CD4-positive, alpha-beta memory T cell (primary cell): ENCODE results near the gene CISH. TPM values are rescaled to one million over a fixed set of nuclear protein-coding genes. Genes with fewer than 3 reads are reported as not detected.

ENCODE experiments used
- CTCF ChIA-PET: fragments of 350-600 bp; sonication (Branson Sonifier 250); formaldehyde crosslinking; loops from one replicate; lab custom pipeline; 2021; ENCODE audit warnings: inconsistent platforms; ENCODE audit not compliant: partially characterized antibody; lab: Charles Lee
- POLR2A ChIA-PET: fragments of 350-600 bp; sonication (Branson Sonifier 250); formaldehyde crosslinking; loops from one replicate; lab custom pipeline; 2021; ENCODE audit not compliant: partially characterized antibody; lab: Charles Lee
- DNase-seq, 5 donors: peaks; one replicate each; pipeline versions ENCODE4 v3.0.0 to v3.0.0-alpha.2; 2020 to 2022; ENCODE audit warnings: mixed read lengths in 1 of 5
- H3K27ac ChIP-seq: one replicate; pipeline ENCODE4 v1.7.0; 2013; ENCODE audit warnings: low read depth, low read length
- H3K27me3 ChIP-seq: 2 replicates; pipeline ENCODE4 v1.7.0; 2013; ENCODE audit warnings: mild to moderate bottlenecking, low read length, moderate library complexity; ENCODE audit not compliant: insufficient read depth
- H3K36me3 ChIP-seq: 2 replicates; pipeline ENCODE4 v1.7.0; 2013; ENCODE audit warnings: mild to moderate bottlenecking, low read length, moderate library complexity; ENCODE audit not compliant: insufficient read depth
- H3K4me1 ChIP-seq: 2 replicates; pipeline ENCODE4 v1.7.0; 2013; ENCODE audit warnings: mild to moderate bottlenecking, low read length, moderate library complexity; ENCODE audit not compliant: insufficient read depth
- H3K4me3 ChIP-seq, 2 donors: one replicate each; pipeline ENCODE4 v1.7.0; 2013; ENCODE audit warnings: low read length in 2 of 2, mild to moderate bottlenecking in 1 of 2
- H3K9me3 ChIP-seq, 2 donors: one replicate each; pipeline ENCODE4 v1.7.0; 2013; ENCODE audit warnings: low read length in 2 of 2, control low read depth in 1 of 2; ENCODE audit not compliant: control insufficient read depth in 1 of 2
- H3K27ac Mint-ChIP-seq, 7 donors: one replicate each; pipeline ENCODE4 v1.8.0; 2020 to 2021; ENCODE audit warnings: mixed read lengths in 7 of 7, mild to moderate bottlenecking in 6 of 7, inconsistent platforms in 3 of 7, moderate library complexity in 3 of 7
- H3K27me3 Mint-ChIP-seq, 2 donors: one replicate each; pipeline ENCODE4 v1.8.0; 2020 to 2021; ENCODE audit warnings: mixed read lengths in 2 of 2
- H3K36me3 Mint-ChIP-seq, 2 donors: one replicate each; pipeline ENCODE4 v1.8.0; 2020 to 2021; ENCODE audit warnings: mixed read lengths in 2 of 2, inconsistent platforms in 1 of 2, mild to moderate bottlenecking in 1 of 2
- H3K4me1 Mint-ChIP-seq, 4 donors: one replicate each; pipeline ENCODE4 v1.8.0; 2020 to 2021; ENCODE audit warnings: mixed read lengths in 4 of 4, mild to moderate bottlenecking in 1 of 4
- H3K4me3 Mint-ChIP-seq, 8 donors: one replicate each; pipeline ENCODE4 v1.8.0; 2020 to 2021; ENCODE audit warnings: mixed read lengths in 8 of 8, mild to moderate bottlenecking in 7 of 8, moderate library complexity in 6 of 8, inconsistent platforms in 3 of 8
- H3K9me3 Mint-ChIP-seq, 8 donors: one replicate each; pipeline ENCODE4 v1.8.0; 2020 to 2021; ENCODE audit warnings: mixed read lengths in 8 of 8, mild to moderate bottlenecking in 5 of 8, inconsistent platforms in 3 of 8, moderate library complexity in 1 of 8
- intact Hi-C: fragments of 100-400 bp; cut with micrococcal nuclease; formaldehyde crosslinking; loops from one replicate; pipeline ENCODE4 v1.15.1; 2023
- polyA plus RNA-seq, 2 donors: library from polyadenylated mRNA; unstranded; fragments of 300-500 nt; fragmentation: Illumina TruSeq; gene quantifications; one replicate each; pipeline ENCODE4 v1.2.3, GENCODE V29; 2021
- total RNA-seq, 2 experiments: library from RNA; stranded (reverse); gene quantifications; one replicate each; pipeline ENCODE4 v1.2.3, GENCODE V29; 2021

Gene CISH
- total and polyA plus RNA-seq, 4 experiments from 2014 or later = 14.7 to 248 (median 53.6) TPM

DNA sequence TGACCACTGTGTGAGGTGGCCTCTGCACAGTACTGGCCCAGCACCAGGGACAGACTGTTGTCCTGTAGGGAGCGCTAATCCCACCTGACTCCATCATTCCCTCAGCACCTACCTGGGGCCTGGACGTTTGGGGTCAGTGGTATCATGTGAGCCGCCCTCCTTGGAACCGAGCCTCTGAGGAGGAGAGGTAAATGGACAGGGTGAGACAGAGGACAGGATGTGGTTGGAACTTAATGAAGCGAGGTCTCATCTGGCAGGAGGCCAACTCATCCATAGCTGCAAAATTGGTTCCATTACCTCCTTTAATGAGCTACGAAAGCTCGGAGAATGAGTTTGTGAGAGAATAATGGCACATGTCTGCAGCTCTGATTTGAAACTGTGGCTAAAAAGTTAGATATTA, 19.3 kb upstream of the CISH start:
- Mint-ChIP-seq H3K4me1 (peaks cover 66 to 91% (median 80%) of the 10 kb centered on the region in 4 donors), H3K27me3 (no peaks in the 10 kb centered on the region), H3K9me3 (no peaks in the 10 kb centered on the region), H3K4me3 (peak overlapping the region in 3 of 8 donors; percentile 60 to 72 (median 66)), H3K27ac (peak overlapping the region in 5 of 7 donors; percentile 4 to 87 (median 69)), H3K36me3 (peaks cover 0 to 30% of the 10 kb centered on the region in 2 donors)
- ChIA-PET POLR2A (interaction anchor here (1.2 to 3.9 kb wide), 5 partner anchors 11 to 24 kb away, joined by 3 to 43 read pairs (median 4); partner anchors contain the start of gene MAPKAPK3), CTCF (interaction anchor here (0.8 to 5.3 kb wide), 7 partner anchors 10 to 57 kb away, joined by 3 to 43 read pairs (median 6); partner anchors contain the start of gene MAPKAPK3)
- intact Hi-C loops = no loop called here
- Histone ChIP-seq H3K9me3 (no peaks in the 10 kb centered on the region), H3K4me3 (no peak overlapping the region), H3K36me3 (peaks cover 5% of the 10 kb centered on the region), H3K27me3 (no peaks in the 10 kb centered on the region), H3K4me1 (peaks cover 93% of the 10 kb centered on the region), H3K27ac (no peak overlapping the region)
- DNase-seq = no peak

DNA sequence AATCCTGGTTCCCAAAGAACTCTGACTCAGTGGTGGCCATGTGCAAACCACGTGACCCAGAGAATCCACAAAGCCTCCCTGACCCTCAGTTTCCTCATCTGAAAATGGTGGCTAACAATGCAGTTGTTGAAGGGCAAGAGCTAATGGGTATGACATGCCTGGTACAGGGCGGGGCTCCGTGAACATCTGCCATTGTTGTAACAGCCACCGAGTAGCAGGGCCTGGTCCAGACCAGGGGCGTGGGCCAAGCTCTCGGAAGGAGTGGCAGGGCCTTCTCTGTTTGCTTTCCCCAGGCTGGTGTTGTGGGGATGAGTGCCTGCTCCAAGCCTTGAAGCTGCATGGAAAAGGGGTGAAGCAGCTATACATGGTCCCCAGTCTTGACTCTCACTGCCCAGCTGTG, 18.8 kb upstream of the CISH start:
- Mint-ChIP-seq H3K36me3 (peaks cover 0 to 30% of the 10 kb centered on the region in 2 donors), H3K27ac (peak overlapping the region in 6 of 7 donors; percentile 4 to 87 (median 66)), H3K9me3 (no peaks in the 10 kb centered on the region), H3K4me1 (peaks cover 67 to 96% (median 83%) of the 10 kb centered on the region in 4 donors), H3K4me3 (peak overlapping the region in 4 of 8 donors; percentile 27 to 72 (median 48)), H3K27me3 (no peaks in the 10 kb centered on the region)
- intact Hi-C loops = no loop called here
- ChIA-PET CTCF (interaction anchor here (0.8 to 5.3 kb wide), 6 partner anchors 11 to 56 kb away, joined by 3 to 43 read pairs (median 6); partner anchors contain the start of gene MAPKAPK3), POLR2A (interaction anchor here (1.5 to 3.9 kb wide), 4 partner anchors 12 to 24 kb away, joined by 3 to 43 read pairs (median 6); partner anchors contain the start of gene MAPKAPK3)
- Histone ChIP-seq H3K9me3 (no peaks in the 10 kb centered on the region), H3K27ac (no peak overlapping the region), H3K27me3 (no peaks in the 10 kb centered on the region), H3K36me3 (peaks cover 5% of the 10 kb centered on the region), H3K4me1 (peaks cover 93% of the 10 kb centered on the region), H3K4me3 (no peak overlapping the region)
- DNase-seq = no peak

DNA sequence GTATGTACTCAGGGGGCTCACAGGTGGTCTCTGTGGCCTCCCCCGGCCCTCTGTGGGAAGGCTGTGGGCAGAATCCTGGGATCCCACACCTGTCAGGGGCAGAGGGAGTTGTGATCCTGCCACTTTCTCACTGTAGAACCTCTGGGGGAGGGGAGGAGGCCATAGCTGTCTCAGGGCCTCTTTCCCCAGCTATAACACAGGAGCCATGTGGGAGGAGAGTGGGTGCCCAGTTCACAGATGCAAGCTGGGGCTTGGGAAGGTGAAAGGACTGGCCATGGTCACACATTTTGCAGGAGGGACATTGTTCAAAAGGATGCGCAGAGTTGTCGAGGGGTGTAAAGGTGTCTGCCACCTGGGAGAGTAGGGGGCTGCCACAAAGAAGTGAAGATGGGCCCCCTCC, 17.0 kb upstream of the CISH start:
- peak overlapping the region in 6 of 7 donors; percentile 24 to 84 (median 40) for H3K27ac Mint-ChIP-seq
- Histone ChIP-seq H3K36me3 (peaks cover 5% of the 10 kb centered on the region), H3K27ac (no peak overlapping the region), H3K4me3 (no peak overlapping the region), H3K27me3 (no peaks in the 10 kb centered on the region), H3K9me3 (no peaks in the 10 kb centered on the region), H3K4me1 (peaks cover 100% of the 10 kb centered on the region)
- peaks cover 0 to 36% of the 10 kb centered on the region in 2 donors for H3K36me3 Mint-ChIP-seq
- ChIA-PET CTCF (interaction anchor here (1.0 to 18.9 kb wide), 4 partner anchors 9 to 24 kb away, joined by 3 to 375 read pairs (median 8); no protein-coding TSS in a partner anchor), POLR2A (interaction anchor here (1.0 to 2.2 kb wide), 3 partner anchors 9 to 59 kb away, joined by 3 to 15 read pairs (median 5); partner anchors contain the start of genes HEMK1 and MAPKAPK3)
- intact Hi-C loops = no loop called here
- DNase-seq = no peak
- no peaks in the 10 kb centered on the region for H3K27me3 Mint-ChIP-seq
- H3K4me1 Mint-ChIP-seq = peaks cover 74 to 100% (median 89%) of the 10 kb centered on the region in 4 donors
- no peaks in the 10 kb centered on the region for H3K9me3 Mint-ChIP-seq
- peak overlapping the region in 2 of 8 donors; percentile 13 to 15 for H3K4me3 Mint-ChIP-seq

DNA sequence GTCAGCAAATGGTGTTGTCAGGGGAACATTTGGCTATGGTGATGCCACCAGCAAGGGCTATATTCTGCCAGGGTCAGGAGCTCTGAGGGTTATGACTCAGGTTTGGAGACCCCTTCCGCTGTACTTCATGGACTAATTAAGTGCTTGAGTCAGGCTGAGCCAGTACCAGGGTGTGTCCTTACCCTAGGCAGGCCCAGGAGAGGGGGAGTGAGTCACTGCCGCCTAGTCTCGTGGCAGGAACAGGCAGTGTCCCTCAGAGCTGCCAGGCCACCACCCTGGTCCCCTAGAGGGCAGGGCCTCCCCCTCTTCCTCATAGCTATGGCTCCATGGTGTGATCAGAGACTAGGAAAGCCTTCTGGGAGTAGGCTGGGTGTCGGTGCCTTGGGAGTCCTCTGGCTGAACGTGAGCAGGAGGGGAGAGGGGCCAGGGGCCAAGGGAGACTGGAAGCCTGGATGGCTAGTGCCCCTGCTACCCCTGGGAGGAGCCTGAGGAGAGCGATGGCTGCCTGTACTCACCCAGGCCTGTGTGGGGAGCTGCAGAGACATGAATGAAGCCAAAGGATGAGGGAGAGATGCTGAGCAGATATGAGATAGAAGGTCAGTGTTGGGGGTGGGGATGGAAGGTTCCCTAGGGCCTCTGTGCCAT, 16.0 kb upstream of the CISH start:
- Histone ChIP-seq H3K27me3 (no peaks in the 10 kb centered on the region), H3K4me1 (peaks cover 100% of the 10 kb centered on the region), H3K4me3 (no peak overlapping the region), H3K27ac (no peak overlapping the region), H3K9me3 (no peaks in the 10 kb centered on the region), H3K36me3 (peaks cover 5% of the 10 kb centered on the region)
- Mint-ChIP-seq H3K4me3 (peak overlapping the region in 3 of 8 donors; percentile 25 to 44 (median 29)), H3K4me1 (peaks cover 74 to 100% (median 88%) of the 10 kb centered on the region in 4 donors), H3K9me3 (no peaks in the 10 kb centered on the region), H3K27ac (peak overlapping the region in 6 of 7 donors; percentile 8 to 88 (median 72)), H3K36me3 (peaks cover 0 to 40% of the 10 kb centered on the region in 2 donors), H3K27me3 (no peaks in the 10 kb centered on the region)
- intact Hi-C loops = no loop called here
- POLR2A ChIA-PET = interaction anchor here (1.0 to 2.2 kb wide), 2 partner anchors 11 to 58 kb away, joined by 5 to 15 read pairs; partner anchors contain the start of genes HEMK1 and MAPKAPK3
- CTCF ChIA-PET = interaction anchor here (1.3 to 18.9 kb wide), 4 partner anchors 10 to 344 kb away, joined by 3 to 375 read pairs (median 8); no protein-coding TSS in a partner anchor
- DNase-seq = no peak

GRCh38 chr3:50626401-50626800, 14.8 kb upstream of the CISH start:
- H3K36me3 ChIP-seq = peaks cover 5% of the 10 kb centered on the region
- H3K4me3 Mint-ChIP-seq = peak overlapping the region in 2 of 8 donors; percentile 19 to 33
- no peaks in the 10 kb centered on the region for H3K27me3 Mint-ChIP-seq
- POLR2A ChIA-PET = interaction anchor here (0.6 to 0.8 kb wide), 4 partner anchors 10 to 57 kb away, joined by 3 to 5 read pairs (median 3); partner anchors contain the start of genes HEMK1 and MAPKAPK3
- H3K36me3 Mint-ChIP-seq = peaks cover 0 to 39% of the 10 kb centered on the region in 2 donors
- no peaks in the 10 kb centered on the region for H3K9me3 ChIP-seq
- intact Hi-C loops = no loop called here
- H3K4me3 ChIP-seq = no peak overlapping the region
- no peaks in the 10 kb centered on the region for H3K9me3 Mint-ChIP-seq
- H3K4me1 Mint-ChIP-seq = peaks cover 69 to 99% (median 84%) of the 10 kb centered on the region in 4 donors
- DNase-seq = no peak
- CTCF ChIA-PET = interaction anchor here (1.3 to 18.9 kb wide), 4 partner anchors 10 to 346 kb away, joined by 3 to 375 read pairs (median 15); partner anchors contain the start of gene MAPKAPK3
- H3K27ac Mint-ChIP-seq = peak overlapping the region in 4 of 7 donors; percentile 37 to 90 (median 71)
- H3K27me3 ChIP-seq = no peaks in the 10 kb centered on the region
- no peak overlapping the region for H3K27ac ChIP-seq
- H3K4me1 ChIP-seq = peaks cover 100% of the 10 kb centered on the region

DNA sequence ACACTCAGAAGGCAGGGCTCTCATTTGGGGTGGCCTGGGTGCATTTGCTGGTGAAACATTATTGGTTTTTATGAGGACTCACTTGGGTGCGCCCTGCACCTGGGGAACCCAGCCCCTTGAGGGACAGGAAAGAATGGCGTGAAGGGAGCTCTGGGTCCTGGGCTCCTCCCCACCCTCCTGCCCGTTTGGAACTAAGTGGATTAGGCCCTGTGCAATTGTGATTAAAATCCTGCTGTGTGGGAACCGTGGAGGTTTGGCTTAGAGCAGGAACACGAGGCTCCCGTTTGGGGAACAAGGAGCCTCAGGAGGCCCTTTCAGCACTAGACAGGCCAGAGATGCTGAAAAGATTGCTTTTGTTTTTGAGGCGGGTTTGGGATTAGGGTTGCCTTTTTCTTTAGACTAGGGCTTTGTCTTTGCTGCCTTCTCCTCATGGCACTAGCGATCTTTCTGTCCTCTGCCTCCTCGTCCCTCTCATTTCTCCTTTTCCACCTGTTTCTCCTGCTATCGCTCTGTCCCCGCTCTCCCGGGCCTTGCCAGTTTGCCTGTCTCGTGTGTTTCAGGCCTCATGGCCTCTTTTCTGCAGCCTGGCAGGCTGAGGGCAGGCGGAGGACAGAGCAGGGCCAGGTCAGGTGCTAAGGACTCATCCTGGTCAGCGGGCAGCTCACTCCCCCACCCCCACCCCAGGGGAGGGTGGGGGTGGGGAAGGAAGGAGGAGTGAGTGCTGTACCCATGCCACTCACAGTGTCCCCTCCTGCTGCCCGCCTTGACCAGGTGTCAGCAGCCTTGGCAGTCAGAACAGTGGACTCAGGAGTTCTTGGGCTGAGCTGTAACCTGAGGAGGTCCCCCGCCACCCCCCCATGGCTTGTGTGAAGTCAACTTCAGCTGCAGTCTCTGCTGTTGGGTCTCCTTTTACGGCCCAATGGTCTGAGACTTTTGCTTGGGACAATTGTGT, 13.9 kb upstream of the CISH start:
- Histone ChIP-seq H3K9me3 (no peaks in the 10 kb centered on the region), H3K4me1 (peaks cover 99% of the 10 kb centered on the region), H3K36me3 (peaks cover 5% of the 10 kb centered on the region), H3K27me3 (no peaks in the 10 kb centered on the region), H3K27ac (peak overlapping the region; percentile 4), H3K4me3 (no peak overlapping the region)
- H3K27me3 Mint-ChIP-seq = no peaks in the 10 kb centered on the region
- H3K4me1 Mint-ChIP-seq = peaks cover 64 to 97% (median 82%) of the 10 kb centered on the region in 4 donors
- H3K27ac Mint-ChIP-seq = peak overlapping the region; percentile 36 to 91 (median 90)
- DNase-seq = no peak
- peak overlapping the region in 6 of 8 donors; percentile 22 to 80 (median 52) for H3K4me3 Mint-ChIP-seq
- H3K36me3 Mint-ChIP-seq = peaks cover 0 to 39% of the 10 kb centered on the region in 2 donors
- CTCF ChIA-PET = interaction anchor here (1.3 to 18.9 kb wide), 3 partner anchors 11 to 27 kb away, joined by 5 to 375 read pairs (median 25); partner anchors contain the start of gene MAPKAPK3
- H3K9me3 Mint-ChIP-seq = no peaks in the 10 kb centered on the region
- POLR2A ChIA-PET = interaction anchor here (0.8 to 3.3 kb wide), 4 partner anchors 12 to 28 kb away, joined by 3 to 11 read pairs (median 6); no protein-coding TSS in a partner anchor
- intact Hi-C loops = no loop called here
